Calu3 (cell line): ENCODE results near the gene P2RY1. TPM values are rescaled to one million over a fixed set of nuclear protein-coding genes. Genes with fewer than 3 reads are reported as not detected.

ENCODE experiments used
- BruUV-seq: library from RNA; stranded (reverse); fragments of 400-500 nt; replicated peaks from 2 replicates; lab custom pipeline; 2021; lab: Mats Ljungman, UMichigan
- CTCF ChIA-PET: fragments of 300-600 bp; sonication (Branson Sonifier 250); formaldehyde crosslinking; loops from one replicate; lab custom pipeline; 2022; ENCODE audit warnings: antibody characterized with exemption; lab: Charles Lee
- DNase-seq: peaks from one replicate; pipeline ENCODE4 v3.0.0; 2022
- H3K27ac Mint-ChIP-seq: one replicate; pipeline ENCODE4 v1.8.0; 2022; ENCODE audit warnings: mixed read lengths; ENCODE audit not compliant: unreplicated experiment
- H3K27me3 Mint-ChIP-seq: one replicate; pipeline ENCODE4 v1.8.0; 2022; ENCODE audit warnings: mixed read lengths; ENCODE audit not compliant: unreplicated experiment
- H3K36me3 Mint-ChIP-seq: one replicate; pipeline ENCODE4 v1.8.0; 2022; ENCODE audit warnings: mild to moderate bottlenecking, moderate library complexity, mixed read lengths; ENCODE audit not compliant: insufficient read depth, unreplicated experiment
- H3K4me1 Mint-ChIP-seq: one replicate; pipeline ENCODE4 v1.8.0; 2022; ENCODE audit warnings: mild to moderate bottlenecking, low read depth, mixed read lengths; ENCODE audit not compliant: unreplicated experiment
- H3K4me3 Mint-ChIP-seq: one replicate; pipeline ENCODE4 v1.8.0; 2022; ENCODE audit warnings: mild to moderate bottlenecking, low read depth, moderate library complexity, mixed read lengths; ENCODE audit not compliant: unreplicated experiment
- H3K9me3 Mint-ChIP-seq: one replicate; pipeline ENCODE4 v1.8.0; 2022; ENCODE audit warnings: low read depth, mixed read lengths; ENCODE audit not compliant: unreplicated experiment
- intact Hi-C: fragments of 100-400 bp; cut with micrococcal nuclease; formaldehyde crosslinking; loops from one replicate; pipeline ENCODE4 v1.10.0; 2022; ENCODE audit not compliant: unreplicated experiment
- total RNA-seq: library from RNA; stranded (reverse); gene quantifications from 2 replicates; pipeline ENCODE4 v1.2.3, GENCODE V29; 2022
- TF ChIP-seq, protein P1 (sequence below): fragments of 200-600 bp; IDR thresholded peaks from one replicate; pipeline ENCODE4 v1.8.0; 2022; ENCODE audit warnings: antibody characterized with exemption; ENCODE audit not compliant: unreplicated experiment

The P2RY1 gene
- total RNA-seq, 1 experiment from 2014 or later = 21.0 TPM

- BruUV-seq = no TSS peak
- CTCF ChIA-PET = interaction anchor here (1.6 kb wide), 1 partner anchor 11 kb away, joined by 6 read pairs; no protein-coding TSS in a partner anchor
Observed at GRCh38 chr3:152818027-152818426, 16.9 kb upstream of the P2RY1 start.

GRCh38 chr3:152823173-152823572, 11.8 kb upstream of the P2RY1 start:
- Mint-ChIP-seq H3K4me3 (no peak overlapping the region), H3K36me3 (no peaks in the 10 kb centered on the region), H3K27ac (no peak overlapping the region), H3K4me1 (no peaks in the 10 kb centered on the region), H3K27me3 (no peaks in the 10 kb centered on the region), H3K9me3 (peaks cover 2% of the 10 kb centered on the region)
- TF ChIP-seq, protein P1, sequence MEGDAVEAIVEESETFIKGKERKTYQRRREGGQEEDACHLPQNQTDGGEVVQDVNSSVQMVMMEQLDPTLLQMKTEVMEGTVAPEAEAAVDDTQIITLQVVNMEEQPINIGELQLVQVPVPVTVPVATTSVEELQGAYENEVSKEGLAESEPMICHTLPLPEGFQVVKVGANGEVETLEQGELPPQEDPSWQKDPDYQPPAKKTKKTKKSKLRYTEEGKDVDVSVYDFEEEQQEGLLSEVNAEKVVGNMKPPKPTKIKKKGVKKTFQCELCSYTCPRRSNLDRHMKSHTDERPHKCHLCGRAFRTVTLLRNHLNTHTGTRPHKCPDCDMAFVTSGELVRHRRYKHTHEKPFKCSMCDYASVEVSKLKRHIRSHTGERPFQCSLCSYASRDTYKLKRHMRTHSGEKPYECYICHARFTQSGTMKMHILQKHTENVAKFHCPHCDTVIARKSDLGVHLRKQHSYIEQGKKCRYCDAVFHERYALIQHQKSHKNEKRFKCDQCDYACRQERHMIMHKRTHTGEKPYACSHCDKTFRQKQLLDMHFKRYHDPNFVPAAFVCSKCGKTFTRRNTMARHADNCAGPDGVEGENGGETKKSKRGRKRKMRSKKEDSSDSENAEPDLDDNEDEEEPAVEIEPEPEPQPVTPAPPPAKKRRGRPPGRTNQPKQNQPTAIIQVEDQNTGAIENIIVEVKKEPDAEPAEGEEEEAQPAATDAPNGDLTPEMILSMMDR = no peak
- no peak for DNase-seq
- intact Hi-C loops = no loop called here
- BruUV-seq = no TSS peak
- CTCF ChIA-PET = interaction anchor here (1.3 kb wide), 1 partner anchor 12 kb away, joined by 4 read pairs; the partner anchor contains the start of gene P2RY1

More at GRCh38 chr3:152818027-152818426, 16.9 kb upstream of the P2RY1 start:
- no peak for DNase-seq
- Mint-ChIP-seq H3K9me3 (no peaks in the 10 kb centered on the region), H3K4me3 (no peak overlapping the region), H3K27ac (no peak overlapping the region), H3K4me1 (no peaks in the 10 kb centered on the region), H3K36me3 (no peaks in the 10 kb centered on the region), H3K27me3 (no peaks in the 10 kb centered on the region)
- intact Hi-C loops = no loop called here
- TF ChIP-seq, protein P1 = no peak

- Mint-ChIP-seq H3K27me3 (no peaks in the 10 kb centered on the region), H3K4me1 (no peaks in the 10 kb centered on the region), H3K9me3 (peaks cover 2% of the 10 kb centered on the region), H3K27ac (no peak overlapping the region), H3K4me3 (no peak overlapping the region), H3K36me3 (no peaks in the 10 kb centered on the region)
- intact Hi-C loops = no loop called here
- TF ChIP-seq, protein P1 = no peak
- BruUV-seq = no TSS peak
- no peak for DNase-seq
- CTCF ChIA-PET = interaction anchor here (1.3 kb wide), 1 partner anchor 11 kb away, joined by 4 read pairs; the partner anchor contains the start of gene P2RY1
Observed at GRCh38 chr3:152823781-152824180, 11.2 kb upstream of the P2RY1 start.

- TF ChIP-seq, protein P1 = no peak
- Mint-ChIP-seq H3K4me1 (peaks cover 6% of the 10 kb centered on the region), H3K9me3 (peaks cover 2% of the 10 kb centered on the region), H3K4me3 (no peak overlapping the region), H3K27me3 (no peaks in the 10 kb centered on the region), H3K36me3 (no peaks in the 10 kb centered on the region), H3K27ac (no peak overlapping the region)
- intact Hi-C loops = loop anchor here (5.0 kb wide), 1 partner anchor 108 kb away; no protein-coding TSS in a partner anchor
- CTCF ChIA-PET = interaction anchor here (0.7 to 1.0 kb wide), 3 partner anchors 9 to 134 kb away, joined by 3 to 4 read pairs (median 4); partner anchors contain the start of gene P2RY1
- peak; percentile 41 for DNase-seq
- BruUV-seq = no TSS peak
Observed at GRCh38 chr3:152825566-152825965, 9.4 kb upstream of the P2RY1 start.
